Ascending aorta (tissue), 2 donors: ENCODE results near the gene HIPK3. TPM values are rescaled to one million over a fixed set of nuclear protein-coding genes. Genes with fewer than 3 reads are reported as not detected.

ENCODE experiments used
- DNase-seq, 2 donors: peaks; one replicate each; pipeline ENCODE4 v3.0.0-alpha.2; 2019; ENCODE audit warnings: low spot score in 2 of 2
- H3K27ac ChIP-seq, 2 donors: fragments of 200-600 bp; sonication (generic); one replicate each; pipeline ENCODE4 v1.5.1; 2016 to 2017; ENCODE audit warnings: mild to moderate bottlenecking in 1 of 2
- H3K27me3 ChIP-seq: fragments of 200-600 bp; sonication (generic); one replicate; pipeline ENCODE4 v1.5.1; 2017
- H3K36me3 ChIP-seq, 2 donors: fragments of 200-600 bp; sonication (generic); one replicate each; pipeline ENCODE4 v1.5.1; 2016
- H3K4me1 ChIP-seq, 2 donors: fragments of 200-600 bp; sonication (generic); one replicate each; pipeline ENCODE4 v1.5.1; 2016 to 2017; ENCODE audit warnings: mild to moderate bottlenecking in 1 of 2
- H3K4me3 ChIP-seq, 2 donors: fragments of 200-600 bp; sonication (generic); one replicate each; pipeline ENCODE4 v1.5.1; 2016 to 2017; ENCODE audit warnings: mild to moderate bottlenecking in 1 of 2
- H3K9me3 ChIP-seq, 2 donors: fragments of 200-600 bp; sonication (generic); one replicate each; pipeline ENCODE4 v1.5.1; 2016
- intact Hi-C: fragments of 100-400 bp; cut with DNase I; formaldehyde crosslinking; loops from one replicate; pipeline ENCODE4 v1.15.1; 2023
- total RNA-seq: library from RNA; depleted of rRNA; stranded (reverse); fragments of >200 nt; gene quantifications from one replicate; pipeline ENCODE4 v1.1.0, GENCODE V29; 2016
- TF ChIP-seq, protein P1 (sequence below), 3 experiments: fragments of 200-600 bp in 2 of 3; fragments of 450-650 bp in 1 of 3; sonication (generic) in 2 of 3; IDR thresholded peaks; one replicate each; pipeline ENCODE4 v1.5.1; 2016 to 2019; ENCODE audit warnings: antibody characterized with exemption in 3 of 3, mild to moderate bottlenecking in 1 of 3, moderate library complexity in 1 of 3

Gene HIPK3
- total RNA-seq, 1 donor from 2014 or later: 302 TPM

DNA sequence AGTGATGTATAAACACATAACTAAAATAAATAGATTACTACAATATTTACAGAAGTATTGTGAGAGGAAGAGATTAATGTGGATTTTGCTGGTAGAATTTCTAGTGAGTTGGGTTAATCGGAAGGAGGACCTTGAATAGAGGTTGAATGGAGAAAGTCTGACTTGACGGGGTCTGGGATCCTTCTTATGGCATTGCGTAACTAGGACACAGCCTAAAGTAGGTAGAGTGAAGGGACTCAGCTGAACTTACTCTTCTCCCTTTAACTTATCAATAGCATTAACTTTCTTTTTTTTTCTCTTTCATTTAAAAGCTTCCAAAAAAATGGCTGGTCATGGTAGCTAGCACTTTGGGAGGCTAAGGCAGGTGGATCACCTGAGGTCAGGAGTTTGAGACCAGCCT lies 139.2 kb downstream of the HIPK3 start:
- no peak for DNase-seq
- H3K27me3 ChIP-seq: no peaks in the 10 kb centered on the region
- TF ChIP-seq, protein P1, sequence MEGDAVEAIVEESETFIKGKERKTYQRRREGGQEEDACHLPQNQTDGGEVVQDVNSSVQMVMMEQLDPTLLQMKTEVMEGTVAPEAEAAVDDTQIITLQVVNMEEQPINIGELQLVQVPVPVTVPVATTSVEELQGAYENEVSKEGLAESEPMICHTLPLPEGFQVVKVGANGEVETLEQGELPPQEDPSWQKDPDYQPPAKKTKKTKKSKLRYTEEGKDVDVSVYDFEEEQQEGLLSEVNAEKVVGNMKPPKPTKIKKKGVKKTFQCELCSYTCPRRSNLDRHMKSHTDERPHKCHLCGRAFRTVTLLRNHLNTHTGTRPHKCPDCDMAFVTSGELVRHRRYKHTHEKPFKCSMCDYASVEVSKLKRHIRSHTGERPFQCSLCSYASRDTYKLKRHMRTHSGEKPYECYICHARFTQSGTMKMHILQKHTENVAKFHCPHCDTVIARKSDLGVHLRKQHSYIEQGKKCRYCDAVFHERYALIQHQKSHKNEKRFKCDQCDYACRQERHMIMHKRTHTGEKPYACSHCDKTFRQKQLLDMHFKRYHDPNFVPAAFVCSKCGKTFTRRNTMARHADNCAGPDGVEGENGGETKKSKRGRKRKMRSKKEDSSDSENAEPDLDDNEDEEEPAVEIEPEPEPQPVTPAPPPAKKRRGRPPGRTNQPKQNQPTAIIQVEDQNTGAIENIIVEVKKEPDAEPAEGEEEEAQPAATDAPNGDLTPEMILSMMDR (IDR thresholded peaks at IDR 0.05): no peak
- no peak overlapping the region for H3K27ac ChIP-seq
- H3K9me3 ChIP-seq: no peaks in the 10 kb centered on the region
- intact Hi-C loops: no loop called here
- no peak overlapping the region for H3K4me3 ChIP-seq
- no peaks in the 10 kb centered on the region for H3K4me1 ChIP-seq
- no peaks in the 10 kb centered on the region for H3K36me3 ChIP-seq

DNA sequence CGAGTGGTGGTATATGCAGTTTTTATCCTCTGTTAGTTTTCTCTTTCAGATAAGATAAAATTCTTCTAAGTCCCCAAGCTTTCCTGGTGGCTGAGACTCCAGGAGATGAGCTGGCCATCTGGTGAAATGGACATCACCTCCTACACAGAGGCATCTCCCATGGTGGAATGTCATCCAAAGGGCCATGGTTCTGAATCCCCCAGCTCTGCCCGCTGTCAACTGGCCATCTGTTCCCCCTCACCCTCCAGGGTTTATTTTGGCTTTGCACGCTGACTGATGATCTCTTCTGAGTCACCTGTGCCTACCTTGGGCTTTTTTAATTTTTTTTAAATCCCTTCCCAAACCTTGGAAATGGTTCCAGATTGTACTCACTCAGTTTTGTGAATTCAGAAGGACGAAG lies 142.2 kb downstream of the HIPK3 start:
- H3K36me3 ChIP-seq: no peaks in the 10 kb centered on the region
- H3K27ac ChIP-seq: no peak overlapping the region
- DNase-seq: no peak
- no peaks in the 10 kb centered on the region for H3K4me1 ChIP-seq
- no peaks in the 10 kb centered on the region for H3K9me3 ChIP-seq
- no peaks in the 10 kb centered on the region for H3K27me3 ChIP-seq
- TF ChIP-seq, protein P1 (IDR thresholded peaks at IDR 0.05): no peak
- intact Hi-C loops: no loop called here
- H3K4me3 ChIP-seq: no peak overlapping the region

DNA sequence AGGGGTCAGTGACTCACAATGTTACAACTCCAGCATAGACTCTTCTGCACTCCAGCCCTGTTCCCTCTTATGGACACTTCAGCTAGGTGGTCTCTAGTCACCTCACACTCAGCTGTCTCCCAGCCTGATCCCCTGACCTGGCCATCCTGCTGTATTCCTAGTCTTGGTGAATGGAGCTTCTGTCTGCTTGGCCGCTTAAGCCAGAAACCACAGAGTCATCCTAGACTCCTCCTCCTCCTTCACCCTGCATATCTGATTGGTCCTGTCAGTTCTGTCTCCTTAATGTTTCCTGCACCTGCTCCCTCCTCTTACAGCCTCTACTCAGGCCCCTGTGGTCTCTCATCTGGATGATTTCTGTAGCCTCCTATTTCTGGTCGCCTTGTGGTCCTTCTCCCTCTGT lies 144.9 kb downstream of the HIPK3 start:
- Histone ChIP-seq H3K9me3 (no peaks in the 10 kb centered on the region), H3K4me1 (no peaks in the 10 kb centered on the region), H3K27me3 (no peaks in the 10 kb centered on the region), H3K4me3 (no peak overlapping the region), H3K27ac (no peak overlapping the region), H3K36me3 (no peaks in the 10 kb centered on the region)
- no peak for DNase-seq
- TF ChIP-seq, protein P1 (IDR thresholded peaks at IDR 0.05): no peak
- intact Hi-C loops: no loop called here

DNA sequence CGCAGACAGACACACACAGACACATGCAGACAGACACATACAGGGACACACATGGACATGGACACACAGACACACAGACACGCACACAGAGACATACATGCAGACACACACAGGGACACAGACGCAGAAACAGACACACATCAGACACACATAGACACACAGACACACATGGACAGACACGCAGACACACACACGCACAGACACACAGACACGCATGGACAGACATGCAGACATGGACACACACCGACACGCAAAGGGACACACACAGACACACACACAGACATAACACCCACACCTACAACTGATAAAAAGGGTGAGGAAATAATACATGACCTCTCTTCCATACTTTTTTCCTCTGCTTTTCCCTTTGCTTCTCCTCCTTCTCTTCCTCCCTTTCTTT lies 146.2 kb downstream of the HIPK3 start:
- Histone ChIP-seq H3K27me3 (no peaks in the 10 kb centered on the region), H3K27ac (no peak overlapping the region), H3K9me3 (no peaks in the 10 kb centered on the region), H3K4me3 (no peak overlapping the region), H3K36me3 (no peaks in the 10 kb centered on the region), H3K4me1 (no peaks in the 10 kb centered on the region)
- intact Hi-C loops: no loop called here
- TF ChIP-seq, protein P1 (IDR thresholded peaks at IDR 0.05): no peak
- no peak for DNase-seq

DNA sequence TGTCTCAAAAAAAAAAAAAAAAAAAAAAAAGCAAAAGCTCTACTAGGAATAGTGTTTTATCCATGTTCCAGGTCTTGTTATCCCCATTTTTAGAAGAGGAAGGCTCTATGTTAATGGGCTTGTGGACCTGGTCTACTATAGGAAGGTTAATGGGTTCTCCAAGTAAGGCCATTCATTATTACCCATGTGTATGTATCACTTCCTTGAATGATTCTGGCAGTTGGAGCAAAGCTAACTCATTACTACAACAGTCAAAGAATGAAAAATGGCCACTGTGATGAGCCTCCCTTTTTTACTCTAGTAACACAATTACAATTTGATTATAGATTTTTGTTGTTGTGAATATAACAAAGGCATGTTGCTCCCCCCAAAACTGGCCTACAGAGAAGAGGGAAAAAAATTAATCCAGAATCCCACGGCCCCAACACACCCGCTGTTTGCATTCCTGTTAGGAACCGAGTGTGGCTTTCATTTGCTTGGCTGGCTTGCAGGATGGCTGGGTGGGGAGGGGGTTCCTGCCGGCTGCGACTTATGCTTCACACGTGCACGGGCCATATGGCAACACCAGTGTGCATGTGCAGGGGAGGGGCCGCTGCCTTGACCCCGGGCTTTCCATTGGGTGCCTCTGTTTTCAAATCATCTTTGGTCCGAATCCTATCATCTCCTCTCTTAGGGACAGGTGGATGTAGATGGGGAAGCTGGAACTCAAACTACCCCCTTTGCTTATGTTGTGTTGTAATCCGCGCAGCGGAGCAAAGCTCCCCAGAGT lies 148.8 kb downstream of the HIPK3 start:
- Histone ChIP-seq H3K9me3 (no peaks in the 10 kb centered on the region), H3K27ac (no peak overlapping the region), H3K27me3 (no peaks in the 10 kb centered on the region), H3K36me3 (no peaks in the 10 kb centered on the region), H3K4me1 (no peaks in the 10 kb centered on the region), H3K4me3 (no peak overlapping the region)
- no peak for DNase-seq
- TF ChIP-seq, protein P1 (IDR thresholded peaks at IDR 0.05): no peak
- intact Hi-C loops: no loop called here

Other genes starting within 250 kb of the HIPK3 start
- not detected for gene DEPDC7, start 241.5 kb upstream of the HIPK3 start, total RNA-seq
- 33.6 TPM for gene TCP11L1, start 217.8 kb upstream of the HIPK3 start, total RNA-seq
- 3.8 TPM for gene CSTF3, start 95.9 kb upstream of the HIPK3 start, total RNA-seq
- not detected for gene KIAA1549L, start 118.7 kb downstream of the HIPK3 start, total RNA-seq